ENCODE results near the gene ZSCAN12. TPM values are rescaled to one million over a fixed set of nuclear protein-coding genes. Genes with fewer than 3 reads are reported as not detected.

ZSCAN12 gene
- total and polyA plus RNA-seq, 2 of the 13 experiments (the other 11 are each of a cell fraction or from before 2014, with no cell fraction given): 2.8 to 8.9 TPM

GRCh38 chr6:28349892-28350737, 49.4 kb downstream of the ZSCAN12 start, which contains the start of gene ZKSCAN3 (continued):
- TF ChIP-seq GPN1 (CRISPR knock-in tag; IDR thresholded peaks at IDR 0.05; ENCODE audit: borderline replicate concordance) (no peak), POLR2A (IDR thresholded peaks at IDR 0.05; ENCODE audit: insufficient read depth in 1 of 2, low read depth in 2 of 2, low read length in 2 of 2) (peak; percentile 81 to 88), TCF7L2 (IDR thresholded peaks at IDR 0.05; ENCODE audit: low read depth, low read length) (no peak), TFAP4 (IDR thresholded peaks at IDR 0.05; ENCODE audit: borderline replicate concordance, low read depth) (peak; percentile 5; the same call in 1 of the 2 replicates), YY1 (IDR thresholded peaks at IDR 0.05; ENCODE audit: insufficient read depth, insufficient replicate concordance, low read depth, low read length) (peak; percentile 72), KDM4B (CRISPR knock-in tag; IDR thresholded peaks at IDR 0.05) (0 out of 2 replicates have a peak, but pooled peaks have one; percentile 62), ASH2L (IDR thresholded peaks at IDR 0.05; ENCODE audit: insufficient read length, low read depth, low read length) (peak; percentile 88), MAFF (IDR thresholded peaks at IDR 0.05; ENCODE audit: low read depth, low read length) (peak; percentile 46; the same call in 1 of the 2 replicates), CHD4 (IDR thresholded peaks at IDR 0.05; ENCODE audit: borderline replicate concordance, low read length) (0 out of 2 replicates have a peak, but pooled peaks have one; percentile 28), ZNF263 (CRISPR knock-in tag; IDR thresholded peaks at IDR 0.05) (no peak), SIX4 (CRISPR knock-in tag; IDR thresholded peaks at IDR 0.05) (no peak), ZBTB37 (CRISPR knock-in tag; IDR thresholded peaks at IDR 0.05) (no peak; the same call in 1 of the 2 replicates), NFE2 (CRISPR knock-in tag; IDR thresholded peaks at IDR 0.05) (0 out of 2 replicates have a peak, but pooled peaks have one; percentile 20), MXD3 (CRISPR knock-in tag; IDR thresholded peaks at IDR 0.05) (0 out of 2 replicates have a peak, but pooled peaks have one; percentile 55), TGIF2 (CRISPR knock-in tag; IDR thresholded peaks at IDR 0.05) (0 out of 2 replicates have a peak, but pooled peaks have one; percentile 38), DBP (CRISPR knock-in tag; IDR thresholded peaks at IDR 0.05; ENCODE audit: not compliant biosample characterization) (no peak), ZNF235 (CRISPR knock-in tag; IDR thresholded peaks at IDR 0.05; ENCODE audit: borderline replicate concordance) (peak; percentile 84; the same call in 1 of the 2 replicates), SOX5 (CRISPR knock-in tag; IDR thresholded peaks at IDR 0.05; ENCODE audit: borderline replicate concordance) (peak; percentile 20; the same call in 1 of the 2 replicates), ZNF33B (CRISPR knock-in tag; IDR thresholded peaks at IDR 0.05) (peak; percentile 76; the same call in 1 of the 2 replicates), ZNF710 (CRISPR knock-in tag; IDR thresholded peaks at IDR 0.05; ENCODE audit: borderline replicate concordance) (peak; percentile 82; the same call in 1 of the 2 replicates), ZMYM4 (CRISPR knock-in tag; IDR thresholded peaks at IDR 0.05) (peak; percentile 90), NR1H2 (CRISPR knock-in tag; IDR thresholded peaks at IDR 0.05; ENCODE audit: borderline replicate concordance, low read depth) (0 out of 2 replicates have a peak, but pooled peaks have one; percentile 30), ZMYM2 (CRISPR knock-in tag; IDR thresholded peaks at IDR 0.05) (peak; percentile 79; the same call in 1 of the 2 replicates), ZBTB20 (CRISPR knock-in tag; IDR thresholded peaks at IDR 0.05; ENCODE audit: borderline replicate concordance, low read depth) (0 out of 2 replicates have a peak, but pooled peaks have one; percentile 56)

Measured in HepG2 (cell line).